Kasumi-1 (cell line): Measurements from ENCODE around the gene DGKI.

ENCODE experiments used
- DNase-seq, 2 experiments: peaks; one replicate each; lab custom pipeline; 2025; lab: John Stamatoyannopoulos, UW

The DGKI gene

GRCh38 chr7:137787301-137787976, 59.3 kb downstream of the DGKI start:
- DNase-seq = no peak

GRCh38 chr7:137778511-137778910, 68.3 kb downstream of the DGKI start:
- DNase-seq = no peak

DNA sequence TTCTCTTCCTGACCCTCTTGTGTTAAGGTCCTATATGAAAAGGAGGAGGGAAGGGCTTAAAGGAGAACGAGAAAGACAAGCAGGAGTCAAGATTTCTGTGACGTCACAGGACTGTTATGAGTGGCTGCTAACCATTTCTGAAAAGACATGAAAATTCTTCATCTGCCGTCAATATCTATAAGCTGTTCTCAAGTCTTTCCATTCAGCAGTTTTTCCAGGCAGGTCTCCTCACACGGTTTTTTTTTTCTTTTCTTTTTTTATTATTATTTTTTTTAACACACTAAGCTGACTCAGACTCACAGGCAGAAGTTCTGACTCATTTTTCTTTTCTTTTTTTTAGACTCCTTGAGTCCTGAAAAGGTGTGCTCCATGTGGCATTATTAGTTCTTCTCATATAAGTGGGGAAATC, 72.0 kb downstream of the DGKI start:
- no peak for DNase-seq

GRCh38 chr7:137772748-137773147, 74.0 kb downstream of the DGKI start:
- DNase-seq = no peak

- no peak for DNase-seq
Observed at GRCh38 chr7:137772316-137772715, 74.5 kb downstream of the DGKI start.

GRCh38 chr7:137771679-137772078, 75.1 kb downstream of the DGKI start:
- DNase-seq = no peak

DNA sequence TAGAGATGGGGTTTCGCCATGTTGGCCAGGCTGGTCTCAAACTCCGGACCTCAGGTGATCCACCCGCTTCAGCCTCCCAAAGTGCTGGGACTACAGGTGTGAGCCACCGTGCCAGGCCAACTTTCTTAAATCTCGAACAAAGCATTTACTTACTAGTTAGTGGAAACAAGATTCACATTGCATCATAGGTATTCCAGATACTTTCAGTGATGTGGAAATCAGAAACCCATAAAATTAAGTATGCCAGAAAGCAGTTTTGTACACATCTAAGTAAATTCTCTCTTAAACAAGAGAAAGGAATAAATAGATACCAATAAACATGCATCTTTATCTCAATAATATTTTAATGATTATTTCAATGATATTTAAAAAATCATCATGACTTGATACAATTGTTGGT, 75.5 kb downstream of the DGKI start:
- DNase-seq = no peak

- DNase-seq = no peak
Observed at GRCh38 chr7:137768366-137768765, 78.4 kb downstream of the DGKI start.

DNA sequence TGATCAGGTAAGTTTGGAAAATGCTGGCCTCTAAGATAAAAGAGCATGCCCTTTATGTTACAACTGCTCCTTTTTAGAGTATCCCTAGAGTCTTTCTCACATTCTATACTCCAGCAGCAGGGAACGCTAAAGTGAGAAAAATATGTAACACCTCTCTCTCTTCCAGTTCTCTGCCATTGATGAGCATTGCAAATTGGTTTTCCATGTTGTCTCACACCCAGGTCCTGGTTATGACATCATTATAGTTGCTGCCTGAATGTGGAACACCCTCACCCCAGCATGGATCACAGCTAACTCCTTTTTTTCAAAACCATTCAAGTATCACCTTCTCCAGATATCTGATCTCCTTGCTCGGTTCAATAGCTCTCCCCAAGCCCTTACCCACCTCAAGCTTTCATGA, 84.4 kb downstream of the DGKI start:
- DNase-seq = no peak

- no peak for DNase-seq
Observed at GRCh38 chr7:137760111-137760510, 86.7 kb downstream of the DGKI start.

DNA sequence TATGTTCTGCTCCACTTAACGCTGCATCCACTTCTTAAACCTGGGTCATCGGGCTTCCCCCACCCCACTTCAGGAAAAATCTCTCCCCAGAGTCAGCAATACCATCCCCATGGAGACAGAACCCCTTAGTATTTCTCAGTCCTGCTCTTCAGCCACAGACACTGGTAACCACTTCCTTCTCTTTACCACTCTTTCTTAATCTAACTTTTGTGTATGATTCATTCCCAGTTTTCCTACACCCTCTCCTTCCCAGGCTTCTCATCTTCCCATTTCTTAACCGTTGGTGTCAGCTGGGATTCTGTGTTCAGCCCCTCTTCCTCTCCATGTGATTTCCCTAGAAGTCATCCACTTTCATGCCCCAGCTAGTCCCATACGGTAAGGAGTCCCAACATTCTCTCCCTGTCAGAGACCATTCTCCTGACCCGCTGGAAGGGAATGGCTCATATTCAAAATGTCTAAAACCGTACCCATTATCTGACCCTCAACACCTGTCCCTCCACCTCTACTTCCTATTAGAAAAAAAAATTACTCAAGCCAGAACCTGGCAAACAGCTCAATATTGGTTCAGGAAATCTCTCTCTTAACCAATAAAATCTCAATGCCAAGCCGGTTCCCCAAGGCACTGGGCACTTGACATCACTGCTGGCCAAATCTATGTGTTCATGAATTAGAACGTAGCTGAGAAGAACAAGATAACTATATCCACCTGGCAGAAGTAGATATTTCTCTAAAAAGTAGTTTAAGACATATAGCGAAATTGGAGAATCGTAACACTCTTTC, 89.4 kb downstream of the DGKI start:
- DNase-seq = peak; percentile 24 to 33

- DNase-seq = no peak
Observed at GRCh38 chr7:137755846-137756651, 90.7 kb downstream of the DGKI start.

GRCh38 chr7:137755427-137755826, 91.3 kb downstream of the DGKI start:
- DNase-seq = peak; percentile 8 to 24

GRCh38 chr7:137753948-137754851, 92.6 kb downstream of the DGKI start:
- peak in 1 of 2 experiments; percentile 13 for DNase-seq

DNA sequence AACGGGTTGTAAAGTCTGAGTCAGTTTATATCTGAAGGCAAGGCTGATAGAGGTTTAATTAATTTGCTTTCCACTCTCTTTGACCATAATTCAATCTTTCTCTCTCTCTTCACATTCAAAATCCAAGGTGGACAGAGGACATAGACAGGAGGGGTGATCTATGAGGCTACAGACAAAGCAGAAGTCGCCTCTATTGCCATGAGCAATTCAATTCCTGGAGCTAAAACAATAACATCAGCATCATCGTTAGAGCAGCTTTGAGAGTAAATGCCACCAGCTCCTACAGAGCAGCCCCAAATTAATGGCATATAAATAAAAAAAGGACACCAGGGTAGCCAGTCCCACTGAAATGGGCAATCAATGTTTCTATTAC, 93.2 kb downstream of the DGKI start:
- DNase-seq = peak in 1 of 2 experiments; percentile 2

GRCh38 chr7:137753067-137753466, 93.7 kb downstream of the DGKI start:
- DNase-seq = no peak

GRCh38 chr7:137751361-137752009, 95.3 kb downstream of the DGKI start:
- DNase-seq = no peak

DNA sequence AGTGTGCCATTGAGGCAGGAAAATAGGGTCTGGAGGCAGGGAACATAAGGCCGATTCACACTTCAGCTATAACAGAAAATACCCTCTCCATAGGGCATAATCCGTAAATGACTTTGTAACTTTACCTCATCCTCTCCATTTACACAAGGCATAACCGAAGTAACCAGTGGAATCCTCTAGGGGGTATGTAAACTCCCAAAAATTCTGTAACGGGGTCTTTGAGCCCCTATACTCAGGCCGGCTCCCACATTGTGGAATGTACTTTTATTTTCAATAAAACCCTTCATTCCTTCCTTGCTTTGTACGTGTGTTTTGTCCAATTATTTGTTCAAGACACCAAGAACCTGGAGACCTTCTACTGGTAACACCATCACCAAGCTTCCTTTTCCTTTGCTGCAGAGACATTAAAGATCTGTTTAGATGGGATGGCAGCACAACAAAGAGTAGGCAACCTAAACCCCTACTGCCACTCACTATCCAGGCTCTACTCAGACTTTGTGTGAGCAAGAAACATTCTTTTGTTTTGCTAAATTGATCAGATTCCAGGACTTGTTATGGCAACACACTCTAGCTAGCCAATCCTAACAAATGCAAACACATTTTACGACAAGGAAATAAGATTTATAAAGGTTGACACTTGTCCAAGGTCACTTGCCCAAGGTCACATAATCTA, 99.3 kb downstream of the DGKI start:
- no peak for DNase-seq

- no peak for DNase-seq
Observed at GRCh38 chr7:137743021-137743420, 103.8 kb downstream of the DGKI start.

DNA sequence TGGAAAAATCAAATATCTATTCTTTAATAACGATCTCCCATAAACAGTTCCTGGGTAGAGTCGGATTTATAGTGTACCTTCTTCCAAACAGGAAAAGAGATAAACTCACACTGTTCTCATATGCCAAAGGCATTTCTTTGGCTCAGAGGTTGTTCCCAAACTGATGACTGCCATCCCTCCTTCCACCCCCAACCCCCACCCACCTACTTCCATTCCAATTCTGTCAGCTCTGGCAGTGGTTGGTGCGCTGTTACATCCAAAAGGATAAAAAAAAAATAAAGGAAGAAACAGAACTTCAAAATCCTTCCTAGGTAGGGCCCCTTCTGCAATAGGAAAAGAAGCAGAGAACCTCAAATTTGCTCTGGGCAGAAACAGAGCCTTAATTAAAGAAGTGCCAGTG, 104.7 kb downstream of the DGKI start:
- no peak for DNase-seq

GRCh38 chr7:137741443-137741842, 105.3 kb downstream of the DGKI start:
- no peak for DNase-seq
